Spinal cord (tissue), 10 donors: Measurements from ENCODE around the gene ATF6. TPM values are rescaled to one million over a fixed set of nuclear protein-coding genes. Genes with fewer than 3 reads are reported as not detected.

ENCODE experiments used
- DNase-seq, 6 donors: peaks; one replicate each; pipeline versions ENCODE4 v3.0.0 to v3.0.0-alpha.2; 2013 to 2015; ENCODE audit warnings: low spot score in 6 of 6, low read depth in 4 of 6
- H3K27ac ChIP-seq: one replicate; pipeline ENCODE4 v1.5.1; 2013; ENCODE audit warnings: low read depth, low read length, control low read depth
- H3K27me3 ChIP-seq: one replicate; pipeline ENCODE4 v1.6.1; 2013; ENCODE audit warnings: low read length; ENCODE audit not compliant: control insufficient read depth, insufficient read depth
- H3K36me3 ChIP-seq: one replicate; pipeline ENCODE4 v1.6.1; 2013; ENCODE audit warnings: low read length; ENCODE audit not compliant: control insufficient read depth, insufficient read depth
- H3K4me1 ChIP-seq: one replicate; pipeline ENCODE4 v1.6.1; 2013; ENCODE audit warnings: low read length; ENCODE audit not compliant: control insufficient read depth, insufficient read depth
- H3K4me3 ChIP-seq: one replicate; pipeline ENCODE4 v1.5.1; 2013; ENCODE audit warnings: low read depth, low read length, control low read depth
- H3K9me3 ChIP-seq: one replicate; pipeline ENCODE4 v1.6.1; 2013; ENCODE audit warnings: low read length; ENCODE audit not compliant: control insufficient read depth, insufficient read depth
- WGBS: methylation state at CpG from one replicate; pipeline ENCODE4 v1.1.5; 2013; ENCODE audit warnings: missing lambda C conversion rate; ENCODE audit not compliant: insufficient coverage; 5-methylcytosine and 5-hydroxymethylcytosine counted together
- polyA plus RNA-seq, 2 donors: library from polyadenylated mRNA; unstranded; fragments of 120-200 nt; gene quantifications; one replicate each; pipeline ENCODE4 v1.2.1, GENCODE V29; 2013; ENCODE audit not compliant: insufficient read length in 2 of 2
- total RNA-seq, 2 donors: library from RNA; depleted of rRNA in 1 of 2; stranded (reverse); fragments of 120-200 nt in 1 of 2; fragments of >200 nt in 1 of 2; gene quantifications; one replicate each; pipeline versions ENCODE4 v1.2.3 to v1.2.4, GENCODE V29; 2013 to 2014
- donor health status: healthy.

The ATF6 gene
- total and polyA plus RNA-seq, 4 donors, result 18.6 to 41.1 (median 24.5) TPM

DNA sequence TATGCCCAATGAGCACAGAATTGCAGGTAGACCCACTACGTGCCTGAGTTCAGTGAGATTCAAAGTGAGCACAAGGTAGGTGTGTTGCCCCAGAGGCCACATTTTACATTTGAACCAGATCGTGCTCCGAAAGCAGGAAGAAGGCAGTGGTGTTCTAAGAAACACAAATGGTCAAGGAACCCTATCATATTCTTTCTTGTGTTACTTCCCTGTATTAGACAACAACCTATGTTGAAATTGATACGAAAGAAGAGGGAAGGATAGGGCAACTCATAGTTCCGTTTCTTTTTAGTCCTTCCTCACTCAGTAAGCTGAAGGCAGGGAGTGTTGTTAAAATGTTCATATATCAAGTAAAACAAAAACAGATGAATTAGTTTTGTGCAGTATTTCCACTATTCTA lies 223.7 kb downstream of the ATF6 start:
- Histone ChIP-seq H3K4me1 (peaks cover 31% of the 10 kb centered on the region), H3K9me3 (peaks cover 8% of the 10 kb centered on the region), H3K27ac (no peak overlapping the region), H3K36me3 (no peaks in the 10 kb centered on the region), H3K27me3 (no peaks in the 10 kb centered on the region), H3K4me3 (no peak overlapping the region)
- no peak for DNase-seq
- 88% methylated on average over 1 of the region's 5 CpGs for WGBS

GRCh38 chr1:161993576-161993975 lies 227.5 kb downstream of the ATF6 start:
- Histone ChIP-seq H3K27me3 (no peaks in the 10 kb centered on the region), H3K36me3 (peaks cover 5% of the 10 kb centered on the region), H3K4me1 (peaks cover 20% of the 10 kb centered on the region), H3K4me3 (no peak overlapping the region), H3K27ac (peak overlapping the region; percentile 64), H3K9me3 (peaks cover 2% of the 10 kb centered on the region)
- WGBS, result 79% methylated on average over 8 of the region's 11 CpGs
- DNase-seq, result no peak

- Histone ChIP-seq H3K27ac (peak overlapping the region; percentile 64), H3K4me3 (no peak overlapping the region), H3K9me3 (peaks cover 2% of the 10 kb centered on the region), H3K4me1 (peaks cover 20% of the 10 kb centered on the region), H3K27me3 (no peaks in the 10 kb centered on the region), H3K36me3 (peaks cover 5% of the 10 kb centered on the region)
- WGBS, result 45% methylated on average over 8 of the region's 9 CpGs
- DNase-seq, result peak in 1 of 6 donors; percentile 53
Observed at GRCh38 chr1:161994175-161994668, 228.1 kb downstream of the ATF6 start.

GRCh38 chr1:161997152-161997551 lies 231.0 kb downstream of the ATF6 start:
- Histone ChIP-seq H3K36me3 (peaks cover 5% of the 10 kb centered on the region), H3K27ac (no peak overlapping the region), H3K4me1 (peaks cover 20% of the 10 kb centered on the region), H3K4me3 (no peak overlapping the region), H3K9me3 (peaks cover 2% of the 10 kb centered on the region), H3K27me3 (no peaks in the 10 kb centered on the region)
- 100% methylated on average over 1 of the region's 1 CpG for WGBS
- DNase-seq, result no peak

- Histone ChIP-seq H3K9me3 (peaks cover 2% of the 10 kb centered on the region), H3K27me3 (no peaks in the 10 kb centered on the region), H3K4me3 (no peak overlapping the region), H3K36me3 (peaks cover 5% of the 10 kb centered on the region), H3K4me1 (peaks cover 11% of the 10 kb centered on the region), H3K27ac (no peak overlapping the region)
- DNase-seq, result no peak
- WGBS, result 48% methylated on average over 5 of the region's 5 CpGs
Observed at GRCh38 chr1:161998811-161999210, 232.7 kb downstream of the ATF6 start.

GRCh38 chr1:161999301-162000052 lies 233.4 kb downstream of the ATF6 start:
- Histone ChIP-seq H3K9me3 (peaks cover 2% of the 10 kb centered on the region), H3K4me1 (peaks cover 6% of the 10 kb centered on the region), H3K27ac (no peak overlapping the region), H3K36me3 (peaks cover 5% of the 10 kb centered on the region), H3K4me3 (no peak overlapping the region), H3K27me3 (no peaks in the 10 kb centered on the region)
- 83% methylated on average over 6 of the region's 8 CpGs for WGBS
- DNase-seq, result no peak

- no peak for DNase-seq
- 99% methylated on average over 9 of the region's 11 CpGs for WGBS
- Histone ChIP-seq H3K4me3 (no peak overlapping the region), H3K27me3 (no peaks in the 10 kb centered on the region), H3K27ac (no peak overlapping the region), H3K36me3 (peaks cover 5% of the 10 kb centered on the region), H3K9me3 (peaks cover 2% of the 10 kb centered on the region), H3K4me1 (peaks cover 6% of the 10 kb centered on the region)
Observed at GRCh38 chr1:162000053-162000420, 233.9 kb downstream of the ATF6 start.

DNA sequence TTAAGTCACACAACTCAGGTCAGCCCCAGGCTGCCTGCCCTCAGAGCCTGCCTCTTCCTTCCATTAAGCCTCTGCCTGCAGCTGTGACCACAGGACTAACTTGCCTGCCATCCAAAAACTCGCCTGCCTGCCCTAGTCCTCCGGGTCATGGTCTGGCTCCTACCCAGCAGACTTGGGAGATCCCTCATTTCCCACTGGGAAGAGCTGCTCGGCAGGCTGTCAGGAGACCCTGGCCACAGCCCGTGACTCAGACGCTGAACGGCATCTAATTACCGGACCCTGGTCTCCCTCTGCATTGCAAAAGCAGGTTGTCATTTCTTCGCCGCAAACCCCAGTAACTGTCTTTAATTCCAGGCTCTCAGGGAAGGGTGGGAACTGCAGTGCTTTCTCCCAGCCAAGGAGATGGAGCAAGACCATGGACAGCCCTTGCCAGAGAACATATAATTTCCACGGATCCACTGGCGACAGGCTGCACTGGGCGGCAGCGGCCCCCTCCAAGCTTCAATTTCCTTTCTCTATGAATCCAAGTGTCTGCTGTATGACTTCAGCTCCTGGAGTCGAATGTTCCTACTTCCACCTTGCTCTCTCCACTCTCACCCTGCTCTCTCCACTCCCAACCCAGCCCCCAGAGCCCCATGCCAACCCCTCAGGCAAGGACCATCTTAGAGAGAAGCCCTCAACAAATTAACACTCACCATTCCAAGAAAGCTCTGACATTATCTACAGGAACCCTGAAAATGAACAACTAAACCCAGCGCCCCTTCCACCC lies 237.1 kb downstream of the ATF6 start:
- WGBS, result 68% methylated on average over 14 of the region's 15 CpGs
- no peak for DNase-seq
- H3K27me3 ChIP-seq, result no peaks in the 10 kb centered on the region
- H3K9me3 ChIP-seq, result peaks cover 2% of the 10 kb centered on the region
- no peaks in the 10 kb centered on the region for H3K36me3 ChIP-seq
- no peak overlapping the region for H3K27ac ChIP-seq
- no peak overlapping the region for H3K4me3 ChIP-seq
- H3K4me1 ChIP-seq, result no peaks in the 10 kb centered on the region

- no peak overlapping the region for H3K4me3 ChIP-seq
- no peaks in the 10 kb centered on the region for H3K4me1 ChIP-seq
- H3K36me3 ChIP-seq, result no peaks in the 10 kb centered on the region
- H3K27me3 ChIP-seq, result no peaks in the 10 kb centered on the region
- H3K9me3 ChIP-seq, result peaks cover 2% of the 10 kb centered on the region
- no peak for DNase-seq
- 91% methylated on average over 3 of the region's 5 CpGs for WGBS
- H3K27ac ChIP-seq, result no peak overlapping the region
Observed at GRCh38 chr1:162003830-162004215, 237.7 kb downstream of the ATF6 start.
